DND-41 (cell line): ENCODE measurements around the gene MDH1B.

ENCODE experiments used
- ATAC-seq: fragments of 200-7000 bp; cut with Tn5 transposase; 3 replicates; pipeline ENCODE4 v1.9.1; 2021; ENCODE audit warnings: low read depth; ENCODE audit not compliant: insufficient read depth
- DNase-seq: peaks from one replicate; pipeline ENCODE4 v3.0.0-alpha.2; 2020
- H2AFZ ChIP-seq: 2 replicates; pipeline ENCODE4 v1.6.0; 2012; ENCODE audit warnings: low read depth, low read length
- H3K27ac ChIP-seq: 2 replicates; pipeline ENCODE4 v1.5.1; 2012; ENCODE audit warnings: low read length, inconsistent platforms
- H3K27me3 ChIP-seq: fragments of 200-600 bp; sonication (generic); 2 replicates; pipeline ENCODE4 v1.6.0; 2012; ENCODE audit warnings: low read length, mild to moderate bottlenecking, inconsistent platforms; ENCODE audit not compliant: insufficient read depth, poor library complexity
- H3K36me3 ChIP-seq: 2 replicates; pipeline ENCODE4 v1.5.1; 2012; ENCODE audit warnings: low read length, inconsistent platforms; ENCODE audit not compliant: insufficient read depth
- H3K4me1 ChIP-seq: 2 replicates; pipeline ENCODE4 v1.5.1; 2012; ENCODE audit warnings: mild to moderate bottlenecking, low read length; ENCODE audit not compliant: insufficient read depth
- H3K4me2 ChIP-seq: 2 replicates; pipeline ENCODE4 v1.6.0; 2012; ENCODE audit warnings: mild to moderate bottlenecking, moderate library complexity, low read length, inconsistent platforms; ENCODE audit not compliant: insufficient read depth
- H3K4me3 ChIP-seq, 2 experiments: fragments of 200-600 bp in 1 of 2; shearing (Covaris generic) in 1 of 2; 2 replicates each; pipeline ENCODE4 v1.5.1; 2012 to 2016; ENCODE audit warnings: inconsistent platforms in 2 of 2, low read length in 2 of 2, mild to moderate bottlenecking in 2 of 2, low read depth in 1 of 2, moderate library complexity in 1 of 2
- H3K79me2 ChIP-seq: 2 replicates; pipeline ENCODE4 v1.6.0; 2012; ENCODE audit warnings: low read length, inconsistent platforms; ENCODE audit not compliant: insufficient read depth
- H3K9ac ChIP-seq: 2 replicates; pipeline ENCODE4 v1.6.0; 2012; ENCODE audit warnings: low read depth, mild to moderate bottlenecking, inconsistent platforms, low read length, moderate library complexity
- H3K9me3 ChIP-seq: 2 replicates; pipeline ENCODE4 v1.5.1; 2012; ENCODE audit warnings: low read length, moderate library complexity, mild to moderate bottlenecking, inconsistent platforms; ENCODE audit not compliant: insufficient read depth, severe bottlenecking
- H4K20me1 ChIP-seq: 2 replicates; pipeline ENCODE4 v1.6.0; 2012; ENCODE audit warnings: low read length; ENCODE audit not compliant: insufficient read depth
- EZH2 ChIP-seq: IDR thresholded peaks from 3 replicates; pipeline ENCODE4 v1.6.1; 2012; ENCODE audit warnings: borderline replicate concordance, low read depth, mild to moderate bottlenecking, moderate library complexity, low read length, inconsistent platforms; ENCODE audit not compliant: severe bottlenecking
- TF ChIP-seq, protein P1 (sequence below): IDR thresholded peaks from 2 replicates; pipeline ENCODE4 v1.5.1; 2012; ENCODE audit warnings: borderline replicate concordance, low read length, moderate library complexity, mild to moderate bottlenecking; ENCODE audit not compliant: poor library complexity, severe bottlenecking; ENCODE audit errors: extremely low read depth

MDH1B gene

DNA sequence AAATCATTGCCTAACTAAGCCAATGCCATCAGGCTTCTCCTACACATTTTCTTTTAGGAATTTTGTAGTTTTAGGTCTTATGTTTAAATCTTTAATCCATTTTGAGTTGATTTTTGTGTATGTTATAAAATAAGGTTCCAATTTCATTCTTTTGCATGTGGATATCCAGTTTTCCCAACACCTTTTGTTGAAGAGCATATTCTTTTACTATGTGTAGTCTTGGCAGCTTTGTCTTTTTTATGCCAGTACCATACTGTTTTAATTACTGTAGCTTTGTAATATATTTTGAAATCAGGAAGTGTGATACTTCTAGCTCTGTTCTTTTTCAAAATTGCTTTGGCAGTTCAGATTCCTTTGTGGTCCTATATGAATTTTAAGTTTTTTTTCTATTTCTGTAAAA is 11.3 kb upstream of the MDH1B start:
- Histone ChIP-seq H3K4me2 (no peak overlapping the region), H4K20me1 (no peaks in the 10 kb centered on the region), H3K4me3 (no peak overlapping the region), H3K79me2 (peaks cover 6% of the 10 kb centered on the region; the same call in 1 of the 2 replicates), H3K9ac (no peak overlapping the region), H3K27me3 (no peaks in the 10 kb centered on the region), H3K36me3 (peaks cover 90% of the 10 kb centered on the region), H3K9me3 (peaks cover 12% of the 10 kb centered on the region), H3K27ac (no peak overlapping the region), H2AFZ (no peak overlapping the region), H3K4me1 (no peaks in the 10 kb centered on the region)
- no peak for TF ChIP-seq EZH2
- TF ChIP-seq, protein P1, sequence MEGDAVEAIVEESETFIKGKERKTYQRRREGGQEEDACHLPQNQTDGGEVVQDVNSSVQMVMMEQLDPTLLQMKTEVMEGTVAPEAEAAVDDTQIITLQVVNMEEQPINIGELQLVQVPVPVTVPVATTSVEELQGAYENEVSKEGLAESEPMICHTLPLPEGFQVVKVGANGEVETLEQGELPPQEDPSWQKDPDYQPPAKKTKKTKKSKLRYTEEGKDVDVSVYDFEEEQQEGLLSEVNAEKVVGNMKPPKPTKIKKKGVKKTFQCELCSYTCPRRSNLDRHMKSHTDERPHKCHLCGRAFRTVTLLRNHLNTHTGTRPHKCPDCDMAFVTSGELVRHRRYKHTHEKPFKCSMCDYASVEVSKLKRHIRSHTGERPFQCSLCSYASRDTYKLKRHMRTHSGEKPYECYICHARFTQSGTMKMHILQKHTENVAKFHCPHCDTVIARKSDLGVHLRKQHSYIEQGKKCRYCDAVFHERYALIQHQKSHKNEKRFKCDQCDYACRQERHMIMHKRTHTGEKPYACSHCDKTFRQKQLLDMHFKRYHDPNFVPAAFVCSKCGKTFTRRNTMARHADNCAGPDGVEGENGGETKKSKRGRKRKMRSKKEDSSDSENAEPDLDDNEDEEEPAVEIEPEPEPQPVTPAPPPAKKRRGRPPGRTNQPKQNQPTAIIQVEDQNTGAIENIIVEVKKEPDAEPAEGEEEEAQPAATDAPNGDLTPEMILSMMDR: no peak
- DNase-seq (no peak), ATAC-seq (no peak)

DNA sequence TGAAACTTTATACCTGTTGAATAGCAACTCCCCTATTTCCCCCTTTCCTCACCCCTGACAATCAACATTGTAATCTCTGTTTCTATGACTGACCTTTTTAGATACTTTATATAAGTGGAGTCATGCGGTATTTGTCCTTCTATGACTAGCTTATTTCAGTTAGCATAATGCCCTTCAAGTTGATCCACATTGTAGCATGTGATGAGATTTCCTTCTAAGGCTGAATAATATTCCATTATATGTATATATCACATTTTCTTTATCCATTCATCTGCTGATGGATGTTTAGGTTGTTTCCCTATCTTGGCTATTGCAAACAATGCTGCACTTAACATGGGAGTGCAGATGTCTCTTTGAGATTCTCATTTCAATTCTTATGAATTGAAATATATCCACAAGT is 9.7 kb upstream of the MDH1B start:
- Histone ChIP-seq H3K4me3 (no peak overlapping the region), H3K9ac (no peak overlapping the region), H3K79me2 (peaks cover 6% of the 10 kb centered on the region; the same call in 1 of the 2 replicates), H3K36me3 (peaks cover 86% of the 10 kb centered on the region), H3K9me3 (peaks cover 8% of the 10 kb centered on the region), H4K20me1 (no peaks in the 10 kb centered on the region), H3K4me1 (no peaks in the 10 kb centered on the region), H2AFZ (no peak overlapping the region), H3K27ac (no peak overlapping the region), H3K4me2 (no peak overlapping the region), H3K27me3 (no peaks in the 10 kb centered on the region)
- ATAC-seq: no peak
- no peak for TF ChIP-seq EZH2
- TF ChIP-seq, protein P1: no peak
- no peak for DNase-seq

GRCh38 chr2:206766057-206766930 is 1.2 kb upstream of the MDH1B start:
- Histone ChIP-seq H2AFZ (peak overlapping the region; percentile 97), H4K20me1 (no peaks in the 10 kb centered on the region), H3K9ac (peak overlapping the region; percentile 81), H3K4me3 (peak overlapping the region; percentile 60 to 99; a peak in 3 of 4 replicates), H3K27ac (peak overlapping the region; percentile 90; the same call in 1 of the 2 replicates), H3K79me2 (peaks cover 36% of the 10 kb centered on the region), H3K4me1 (peaks cover 42% of the 10 kb centered on the region), H3K4me2 (peak overlapping the region; percentile 90), H3K27me3 (no peaks in the 10 kb centered on the region), H3K9me3 (no peaks in the 10 kb centered on the region), H3K36me3 (peaks cover 33% of the 10 kb centered on the region)
- TF ChIP-seq, protein P1: no peak
- no peak for TF ChIP-seq EZH2
- ATAC-seq (no peak), DNase-seq (no peak)
